GM21619 (cell line): ENCODE measurements around the gene DRD2.

ENCODE experiments used
- ATAC-seq: cut with Tn5 transposase; IDR thresholded peaks from one replicate; pipeline ENCODE4 v1.9.1; 2021; ENCODE audit not compliant: unreplicated experiment

The DRD2 gene

DNA sequence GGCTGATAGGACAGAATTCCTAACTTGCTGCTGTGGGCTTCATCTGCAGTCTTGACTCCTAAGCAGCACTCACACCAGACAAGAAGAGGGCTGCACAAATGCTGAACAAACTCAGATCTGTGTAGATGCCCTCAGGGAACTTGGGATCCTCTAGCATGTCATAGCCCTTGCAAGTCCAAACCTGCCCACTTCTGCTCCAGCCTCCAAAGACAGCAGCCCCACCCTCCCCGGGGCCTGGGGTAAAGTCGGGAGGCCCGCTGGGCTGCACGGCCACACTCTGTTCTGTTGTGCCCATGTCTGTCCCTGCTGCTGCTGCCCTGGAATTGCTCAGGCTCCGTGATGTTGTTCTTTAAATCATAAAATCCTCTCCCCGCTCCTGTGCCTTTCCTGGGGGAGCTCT, 28.3 kb downstream of the DRD2 start:
- no peak for ATAC-seq

DNA sequence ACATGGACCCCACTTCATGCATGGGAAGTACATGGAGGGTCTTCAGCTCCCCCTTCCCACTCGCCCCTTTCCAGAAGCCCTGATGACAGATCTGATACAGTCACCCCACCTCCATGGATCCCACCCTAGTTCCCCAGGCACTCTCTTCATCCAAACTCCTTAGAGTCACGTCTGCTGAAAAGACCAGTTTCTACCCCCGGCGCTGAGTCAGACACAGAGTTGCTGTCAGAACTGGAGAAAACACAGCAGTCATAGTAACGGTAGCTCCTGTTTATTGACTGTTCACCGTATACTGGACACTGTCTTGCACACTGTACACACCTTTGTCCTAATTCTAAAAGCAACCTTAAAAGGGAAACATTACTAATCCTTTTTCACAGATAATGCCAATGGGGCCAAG, 29.1 kb downstream of the DRD2 start:
- no peak for ATAC-seq

GRCh38 chr11:113444502-113445123, 30.6 kb downstream of the DRD2 start:
- no peak for ATAC-seq

GRCh38 chr11:113440816-113441215, 34.4 kb downstream of the DRD2 start:
- ATAC-seq, result no peak

GRCh38 chr11:113436672-113437252, 38.4 kb downstream of the DRD2 start:
- no peak for ATAC-seq

- ATAC-seq, result no peak
Observed at GRCh38 chr11:113435190-113435968, 39.8 kb downstream of the DRD2 start.

DNA sequence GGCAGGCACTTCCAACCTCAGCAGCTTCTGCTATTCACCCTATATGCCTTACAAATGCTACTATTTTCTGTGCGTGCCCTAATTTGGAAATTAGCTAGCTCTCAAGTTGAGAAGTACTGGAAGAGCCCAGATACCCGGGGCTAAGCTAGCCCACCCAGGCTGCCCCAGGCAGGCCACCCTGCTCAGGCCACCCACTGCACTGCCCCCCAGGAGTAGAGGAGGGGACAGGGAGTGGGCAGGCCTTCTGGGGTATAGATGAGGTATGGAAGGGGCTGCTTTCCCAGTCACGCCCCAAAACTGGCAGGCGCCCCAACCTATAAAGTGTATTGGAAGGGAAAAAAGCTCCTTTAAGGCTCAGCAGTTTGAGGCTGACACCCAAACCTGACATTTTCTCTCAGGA, 43.5 kb downstream of the DRD2 start:
- ATAC-seq, result no peak

GRCh38 chr11:113426686-113427085, 48.5 kb downstream of the DRD2 start:
- no peak for ATAC-seq

- no peak for ATAC-seq
Observed at GRCh38 chr11:113420808-113421207, 54.4 kb downstream of the DRD2 start.

- no peak for ATAC-seq
Observed at GRCh38 chr11:113419454-113420003, 55.7 kb downstream of the DRD2 start.

DNA sequence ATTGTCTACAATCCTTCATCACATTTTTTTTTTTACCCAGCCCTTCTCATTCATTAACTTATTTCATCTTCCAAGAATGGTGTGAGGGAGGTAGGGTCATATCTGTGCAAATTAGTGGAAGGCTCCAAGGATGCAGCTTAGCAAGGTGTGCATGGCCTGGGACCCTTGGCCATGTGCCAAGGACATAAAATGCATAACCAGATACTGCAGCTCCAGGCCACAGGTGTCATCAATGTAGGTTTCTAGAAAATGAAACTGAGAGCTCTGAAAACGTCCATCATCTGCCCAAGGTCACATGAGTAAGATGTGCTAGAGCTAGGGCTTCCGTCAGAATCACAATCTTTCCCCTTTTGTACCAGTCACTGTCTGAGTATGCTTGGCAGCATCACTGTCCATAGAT, 57.8 kb downstream of the DRD2 start:
- ATAC-seq, result peak; percentile 70

DNA sequence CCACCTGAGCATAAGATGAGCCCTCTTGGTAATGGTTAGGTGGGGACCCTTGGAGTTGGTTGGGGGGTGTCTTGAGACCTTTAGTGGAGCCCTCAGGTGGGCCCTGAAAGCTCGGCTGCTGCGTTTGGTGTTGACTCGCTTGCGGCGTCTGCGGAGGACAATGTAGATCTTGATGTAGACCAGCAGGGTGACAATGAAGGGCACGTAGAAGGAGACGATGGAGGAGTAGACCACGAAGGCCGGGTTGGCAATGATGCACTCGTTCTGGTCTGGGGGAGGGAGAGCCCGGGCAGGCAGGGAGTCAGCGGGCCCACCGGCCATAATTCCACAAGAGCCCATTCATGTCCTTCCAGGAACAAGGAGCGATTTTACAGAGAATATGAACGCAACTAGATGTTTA, 59.9 kb downstream of the DRD2 start:
- no peak for ATAC-seq

- ATAC-seq, result no peak
Observed at GRCh38 chr11:113412675-113413074, 62.5 kb downstream of the DRD2 start.

DNA sequence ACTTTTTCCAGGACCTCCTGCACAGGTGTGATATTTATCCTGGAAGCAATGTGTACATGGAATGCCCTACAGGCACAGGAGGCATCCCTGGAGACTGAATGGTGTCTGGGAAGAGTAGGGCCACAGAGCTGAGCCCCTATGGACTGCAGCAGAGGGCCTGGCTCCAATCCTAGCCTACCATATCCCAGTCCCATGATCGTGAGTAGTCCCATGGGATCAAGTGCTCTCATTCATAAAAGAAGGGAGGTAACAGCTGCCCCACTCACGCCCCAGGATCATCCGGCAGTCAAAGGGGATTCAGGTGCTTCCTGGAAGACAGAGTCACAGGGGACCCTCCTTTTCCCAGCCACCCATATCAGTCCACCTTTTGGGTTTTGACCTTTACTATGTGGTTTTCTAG, 63.7 kb downstream of the DRD2 start:
- ATAC-seq, result no peak

DNA sequence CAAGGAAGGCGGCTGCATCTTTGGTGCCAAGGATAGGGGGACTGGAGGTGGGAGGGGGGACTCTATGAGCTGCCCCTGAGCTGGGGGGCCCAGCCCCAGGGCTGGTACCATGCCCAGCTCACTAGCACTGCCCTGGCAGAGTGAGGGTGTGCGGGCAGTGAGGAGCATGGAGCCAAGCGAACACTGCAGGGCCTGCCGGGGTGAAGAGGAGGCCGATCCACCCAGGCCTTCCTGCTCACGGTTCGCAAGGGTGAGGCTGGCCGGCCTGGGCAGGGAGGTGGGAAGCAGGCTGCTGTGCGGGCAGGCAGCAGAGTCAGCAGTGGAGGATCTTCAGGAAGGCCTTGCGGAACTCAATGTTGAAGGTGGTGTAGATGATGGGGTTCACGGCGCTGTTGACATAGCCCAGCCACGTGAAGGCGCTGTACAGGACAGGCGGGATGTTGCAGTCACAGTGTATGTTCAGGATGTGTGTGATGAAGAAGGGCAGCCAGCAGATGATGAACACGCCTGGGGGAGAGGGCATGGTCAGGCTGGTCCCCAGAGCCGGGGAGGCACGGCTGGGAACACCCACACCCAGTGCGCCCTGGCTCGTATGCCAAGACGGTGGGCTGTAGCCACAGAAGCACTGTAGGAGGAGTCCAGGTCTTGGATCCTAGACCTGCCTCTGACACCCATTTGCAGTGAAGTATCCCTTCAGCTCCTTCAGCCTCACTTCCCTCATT, 64.6 kb downstream of the DRD2 start:
- no peak for ATAC-seq

DNA sequence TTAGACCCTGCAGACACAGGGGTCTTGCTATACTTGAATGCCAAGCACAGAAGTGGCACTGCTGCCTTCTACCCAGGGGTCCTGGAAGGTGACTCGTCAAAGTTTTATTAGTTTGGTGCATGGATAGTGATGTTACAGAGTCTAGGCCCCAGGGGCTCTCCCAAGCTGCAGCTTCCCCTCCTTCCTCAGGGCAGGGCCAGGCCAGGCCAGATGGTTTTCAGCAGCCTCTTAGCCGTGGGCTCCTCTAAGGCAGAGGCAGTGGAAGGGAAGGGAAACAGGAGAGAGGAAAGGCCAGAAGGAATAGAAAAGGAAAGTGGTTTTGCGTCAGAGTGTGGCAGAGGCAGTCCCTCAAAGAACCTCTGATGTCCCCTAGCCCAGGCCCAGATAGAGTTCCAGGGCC, 65.7 kb downstream of the DRD2 start:
- no peak for ATAC-seq

- ATAC-seq, result no peak
Observed at GRCh38 chr11:113408887-113409286, 66.3 kb downstream of the DRD2 start.

GRCh38 chr11:113408206-113408605, 67.0 kb downstream of the DRD2 start:
- no peak for ATAC-seq

GRCh38 chr11:113407163-113407562, 68.0 kb downstream of the DRD2 start:
- no peak for ATAC-seq

- ATAC-seq, result no peak
Observed at GRCh38 chr11:113405724-113406478, 69.3 kb downstream of the DRD2 start.
